MM.1S (cell line): ENCODE data around the gene IFRD2.

Experiments
- DNase-seq: peaks from one replicate; pipeline ENCODE4 v3.0.0-alpha.2; 2015
- H2AFZ ChIP-seq: fragments of 300-600 bp; sonication (generic); 2 replicates; pipeline ENCODE4 v1.6.0; 2016; ENCODE audit warnings: antibody characterized with exemption, low read length
- H3F3A ChIP-seq: fragments of 300-600 bp; sonication (generic); 2 replicates; pipeline ENCODE4 v1.6.1; 2016; ENCODE audit warnings: mild to moderate bottlenecking, antibody characterized with exemption, low read length, moderate library complexity, mixed read lengths; ENCODE audit not compliant: insufficient read depth
- H3K27ac ChIP-seq: fragments of 300-600 bp; sonication (generic); 2 replicates; pipeline ENCODE4 v1.5.1; 2016; ENCODE audit warnings: mild to moderate bottlenecking, low read length
- H3K27me3 ChIP-seq: fragments of 300-600 bp; sonication (generic); replicated peaks from 2 replicates; pipeline ENCODE4 v1.6.0; 2016; ENCODE audit warnings: low read length; ENCODE audit not compliant: insufficient read depth
- H3K36me3 ChIP-seq: fragments of 300-600 bp; sonication (generic); replicated peaks from 2 replicates; pipeline ENCODE4 v1.6.1; 2016; ENCODE audit warnings: mild to moderate bottlenecking, low read length, mixed read lengths; ENCODE audit not compliant: insufficient read depth
- H3K4me1 ChIP-seq: fragments of 300-600 bp; sonication (generic); 2 replicates; pipeline ENCODE4 v1.6.1; 2016; ENCODE audit warnings: low read length, mixed read lengths
- H3K4me2 ChIP-seq: fragments of 300-600 bp; sonication (generic); 2 replicates; pipeline ENCODE4 v1.6.0; 2016; ENCODE audit warnings: low read depth, low read length
- H3K4me3 ChIP-seq: fragments of 300-600 bp; sonication (generic); 2 replicates; pipeline ENCODE4 v1.5.1; 2016; ENCODE audit warnings: low read length, mixed read lengths
- H3K79me2 ChIP-seq: fragments of 300-600 bp; sonication (generic); 2 replicates; pipeline ENCODE4 v1.6.1; 2016; ENCODE audit warnings: mixed run types, low read length, mixed read lengths
- H3K9ac ChIP-seq: fragments of 300-600 bp; sonication (generic); 2 replicates; pipeline ENCODE4 v1.6.1; 2016; ENCODE audit warnings: low read length, mixed read lengths
- H3K9me2 ChIP-seq: fragments of 300-600 bp; sonication (generic); replicated peaks from 2 replicates; pipeline ENCODE4 v1.6.1; 2016; ENCODE audit warnings: mild to moderate bottlenecking, low read length, mixed read lengths; ENCODE audit not compliant: insufficient read depth
- H3K9me3 ChIP-seq: fragments of 300-600 bp; sonication (generic); replicated peaks from 2 replicates; pipeline ENCODE4 v1.6.1; 2016; ENCODE audit warnings: mild to moderate bottlenecking, low read length, mixed read lengths; ENCODE audit not compliant: insufficient read depth
- H4K20me1 ChIP-seq: fragments of 300-600 bp; sonication (generic); 2 replicates; pipeline ENCODE4 v1.6.1; 2016; ENCODE audit warnings: mild to moderate bottlenecking, low read length, moderate library complexity, mixed read lengths; ENCODE audit not compliant: insufficient read depth
- EZH2 ChIP-seq: fragments of 300-600 bp; sonication (generic); optimal IDR thresholded peaks from 2 replicates; pipeline ENCODE3; 2017; ENCODE audit warnings: low read depth, mild to moderate bottlenecking, antibody characterized with exemption, low read length, mixed read lengths
- EZH2phosphoT487 ChIP-seq: fragments of 300-600 bp; sonication (generic); IDR thresholded peaks from 2 replicates; pipeline ENCODE4 v1.6.1; 2018; ENCODE audit warnings: antibody characterized with exemption, low read length
- TF ChIP-seq, protein P1 (sequence below): fragments of 300-600 bp; sonication (generic); IDR thresholded peaks from 2 replicates; pipeline ENCODE4 v1.5.1; 2016; ENCODE audit warnings: antibody characterized with exemption, low read length, mixed read lengths

The IFRD2 gene

GRCh38 chr3:50318163-50318562 lies 25.9 kb upstream of the IFRD2 start:
- TF ChIP-seq EZH2 (no peak), EZH2phosphoT487 (no peak)
- TF ChIP-seq, protein P1, sequence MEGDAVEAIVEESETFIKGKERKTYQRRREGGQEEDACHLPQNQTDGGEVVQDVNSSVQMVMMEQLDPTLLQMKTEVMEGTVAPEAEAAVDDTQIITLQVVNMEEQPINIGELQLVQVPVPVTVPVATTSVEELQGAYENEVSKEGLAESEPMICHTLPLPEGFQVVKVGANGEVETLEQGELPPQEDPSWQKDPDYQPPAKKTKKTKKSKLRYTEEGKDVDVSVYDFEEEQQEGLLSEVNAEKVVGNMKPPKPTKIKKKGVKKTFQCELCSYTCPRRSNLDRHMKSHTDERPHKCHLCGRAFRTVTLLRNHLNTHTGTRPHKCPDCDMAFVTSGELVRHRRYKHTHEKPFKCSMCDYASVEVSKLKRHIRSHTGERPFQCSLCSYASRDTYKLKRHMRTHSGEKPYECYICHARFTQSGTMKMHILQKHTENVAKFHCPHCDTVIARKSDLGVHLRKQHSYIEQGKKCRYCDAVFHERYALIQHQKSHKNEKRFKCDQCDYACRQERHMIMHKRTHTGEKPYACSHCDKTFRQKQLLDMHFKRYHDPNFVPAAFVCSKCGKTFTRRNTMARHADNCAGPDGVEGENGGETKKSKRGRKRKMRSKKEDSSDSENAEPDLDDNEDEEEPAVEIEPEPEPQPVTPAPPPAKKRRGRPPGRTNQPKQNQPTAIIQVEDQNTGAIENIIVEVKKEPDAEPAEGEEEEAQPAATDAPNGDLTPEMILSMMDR, result no peak
- no peaks in the 10 kb centered on the region for H3K9me3 ChIP-seq
- no peaks in the 10 kb centered on the region for H4K20me1 ChIP-seq
- H3K27me3 ChIP-seq, result no peaks in the 10 kb centered on the region
- H3K36me3 ChIP-seq, result no peaks in the 10 kb centered on the region
- H3K9me2 ChIP-seq, result no peaks in the 10 kb centered on the region
- H3K4me2 ChIP-seq, result no peak overlapping the region
- H3K9ac ChIP-seq, result no peak overlapping the region
- no peak overlapping the region for H3K27ac ChIP-seq
- H3K79me2 ChIP-seq, result peaks cover 12% of the 10 kb centered on the region; the same call in 1 of the 2 replicates
- 0 out of 2 replicates have a peak, but pooled peaks cover 8% of the 10 kb centered on the region for H3K4me1 ChIP-seq
- DNase-seq, result no peak
- no peak overlapping the region for H3K4me3 ChIP-seq
- H2AFZ ChIP-seq, result no peak overlapping the region
- no peaks in the 10 kb centered on the region for H3F3A ChIP-seq

DNA sequence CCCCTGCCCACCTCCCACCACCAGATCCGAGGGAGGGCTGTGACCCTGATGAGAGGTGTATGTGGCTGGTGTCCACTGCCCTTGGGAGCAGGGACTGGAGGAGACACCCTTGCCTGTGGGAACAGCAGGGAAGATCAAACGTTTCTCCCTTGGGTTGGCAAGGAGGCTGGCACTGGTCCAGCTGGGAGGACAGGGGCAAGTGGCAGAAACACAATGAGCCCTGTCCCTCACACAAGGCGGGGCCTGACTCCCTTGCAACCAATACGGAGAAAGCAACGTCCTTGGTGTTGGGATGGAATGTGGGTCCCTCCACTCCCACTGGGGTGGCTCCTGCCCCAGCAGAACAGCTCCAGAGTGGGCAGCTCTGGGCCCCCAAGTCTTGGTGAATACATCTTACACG lies 25.1 kb upstream of the IFRD2 start:
- H3K36me3 ChIP-seq, result no peaks in the 10 kb centered on the region
- H3K9me2 ChIP-seq, result no peaks in the 10 kb centered on the region
- H3K27me3 ChIP-seq, result no peaks in the 10 kb centered on the region
- H3K9me3 ChIP-seq, result no peaks in the 10 kb centered on the region
- H3K4me3 ChIP-seq, result no peak overlapping the region
- 0 out of 2 replicates have a peak, but pooled peaks cover 8% of the 10 kb centered on the region for H3K4me1 ChIP-seq
- no peaks in the 10 kb centered on the region for H4K20me1 ChIP-seq
- H3K4me2 ChIP-seq, result no peak overlapping the region
- TF ChIP-seq, protein P1, result no peak
- TF ChIP-seq EZH2phosphoT487 (no peak), EZH2 (no peak)
- H3F3A ChIP-seq, result no peaks in the 10 kb centered on the region
- H2AFZ ChIP-seq, result no peak overlapping the region
- H3K27ac ChIP-seq, result no peak overlapping the region
- peaks cover 12% of the 10 kb centered on the region; the same call in 1 of the 2 replicates for H3K79me2 ChIP-seq
- no peak overlapping the region for H3K9ac ChIP-seq
- no peak for DNase-seq

DNA sequence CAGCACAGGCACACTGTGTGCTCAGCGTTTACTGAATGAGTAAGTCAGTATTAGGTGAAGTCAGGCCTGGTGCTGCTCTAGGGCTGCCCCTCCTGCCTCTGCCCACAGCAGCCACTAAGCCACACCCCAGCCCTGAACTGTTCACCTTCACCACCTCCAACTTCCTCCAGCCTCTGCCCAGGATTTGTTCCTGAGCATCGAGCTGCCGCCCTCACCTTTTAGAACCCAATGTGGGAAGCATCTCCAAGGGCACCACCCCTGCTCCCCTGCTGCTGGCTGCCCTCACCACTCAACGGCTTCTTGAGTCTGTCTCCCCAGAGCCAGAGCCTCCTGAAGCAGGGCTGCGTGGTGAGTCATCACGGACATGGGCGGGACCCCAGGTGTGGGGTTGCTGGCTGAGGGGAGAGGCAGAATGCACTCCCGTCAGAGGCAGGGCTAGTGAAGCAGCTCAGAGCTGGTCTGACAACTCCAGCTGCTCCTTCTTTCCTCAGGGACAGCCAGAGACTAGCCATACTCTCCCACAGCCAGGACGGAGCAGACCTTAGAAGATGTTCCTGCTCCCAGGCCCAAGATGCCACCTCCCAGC lies 24.5 kb upstream of the IFRD2 start:
- TF ChIP-seq, protein P1, result no peak
- no peak for TF ChIP-seq EZH2phosphoT487
- TF ChIP-seq EZH2, result no peak
- Histone ChIP-seq H3K9me3 (no peaks in the 10 kb centered on the region), H3K36me3 (no peaks in the 10 kb centered on the region), H3K79me2 (peaks cover 12% of the 10 kb centered on the region; the same call in 1 of the 2 replicates), H3K4me2 (no peak overlapping the region), H3K9ac (no peak overlapping the region), H3F3A (no peaks in the 10 kb centered on the region), H3K27ac (0 out of 2 replicates have a peak overlapping the region, but pooled peaks have one; percentile 7), H3K27me3 (no peaks in the 10 kb centered on the region), H2AFZ (no peak overlapping the region), H3K4me3 (no peak overlapping the region), H3K4me1 (0 out of 2 replicates have a peak, but pooled peaks cover 8% of the 10 kb centered on the region), H3K9me2 (no peaks in the 10 kb centered on the region), H4K20me1 (no peaks in the 10 kb centered on the region)
- DNase-seq, result no peak
